Effector memory CD4-positive, alpha-beta T cell (primary cell): ENCODE measurements around the gene RAD51.

Experiments
- DNase-seq, 3 donors: peaks; one replicate each; pipeline ENCODE4 v3.0.0-alpha.2; 2020
- H3K27ac ChIP-seq: 2 replicates; pipeline ENCODE4 v1.7.0; 2013; ENCODE audit warnings: mild to moderate bottlenecking, low read length, moderate library complexity; ENCODE audit not compliant: insufficient read depth, poor library complexity, severe bottlenecking
- H3K27me3 ChIP-seq: replicated peaks from 2 replicates; pipeline ENCODE4 v1.7.0; 2013; ENCODE audit warnings: mild to moderate bottlenecking, low read length; ENCODE audit not compliant: insufficient read depth, control insufficient read depth, poor library complexity, severe bottlenecking
- H3K36me3 ChIP-seq: 2 replicates; pipeline ENCODE4 v1.7.0; 2013; ENCODE audit warnings: mild to moderate bottlenecking, low read length, moderate library complexity; ENCODE audit not compliant: control insufficient read depth, insufficient read depth
- H3K4me1 ChIP-seq: 2 replicates; pipeline ENCODE4 v1.7.0; 2013; ENCODE audit warnings: low read length, mild to moderate bottlenecking; ENCODE audit not compliant: control insufficient read depth, insufficient read depth, poor library complexity, severe bottlenecking
- H3K4me3 ChIP-seq: 2 replicates; pipeline ENCODE4 v1.7.0; 2013; ENCODE audit warnings: low read length, low read depth, mild to moderate bottlenecking; ENCODE audit not compliant: insufficient read depth, poor library complexity, severe bottlenecking
- H3K9me3 ChIP-seq: 2 replicates; pipeline ENCODE4 v1.7.0; 2013; ENCODE audit warnings: mild to moderate bottlenecking, low read length, moderate library complexity; ENCODE audit not compliant: control insufficient read depth

RAD51 gene

GRCh38 chr15:40767838-40768500, 73.0 kb downstream of the RAD51 start:
- Histone ChIP-seq H3K27ac (no peak overlapping the region), H3K9me3 (no peaks in the 10 kb centered on the region), H3K27me3 (no peaks in the 10 kb centered on the region), H3K4me3 (no peak overlapping the region), H3K36me3 (peaks cover 16% of the 10 kb centered on the region), H3K4me1 (peaks cover 30% of the 10 kb centered on the region)
- no peak for DNase-seq

- Histone ChIP-seq H3K4me1 (peaks cover 22% of the 10 kb centered on the region), H3K36me3 (peaks cover 19% of the 10 kb centered on the region), H3K4me3 (no peak overlapping the region), H3K9me3 (no peaks in the 10 kb centered on the region), H3K27ac (peak overlapping the region; percentile 27), H3K27me3 (no peaks in the 10 kb centered on the region)
- no peak for DNase-seq
Observed at GRCh38 chr15:40768521-40769273, 73.7 kb downstream of the RAD51 start.

GRCh38 chr15:40769274-40770146, 74.5 kb downstream of the RAD51 start, which contains the start of gene C15orf62:
TSS of gene C15orf62 (plus strand) at chr15:40769980. CDS start at chr15:40770496, 516 bp downstream.
- Histone ChIP-seq H3K27me3 (no peaks in the 10 kb centered on the region), H3K4me3 (no peak within 1 kb of the TSS), H3K27ac (peak within 1 kb of the TSS; percentile 27), H3K4me1 (peaks cover 17% of the 10 kb centered on the region), H3K36me3 (peaks cover 19% of the 10 kb centered on the region), H3K9me3 (no peaks in the 10 kb centered on the region)
- no peak for DNase-seq

GRCh38 chr15:40770147-40770721, 75.3 kb downstream of the RAD51 start:
- Histone ChIP-seq H3K4me1 (peaks cover 10% of the 10 kb centered on the region), H3K27ac (no peak overlapping the region), H3K27me3 (no peaks in the 10 kb centered on the region), H3K9me3 (no peaks in the 10 kb centered on the region), H3K36me3 (peaks cover 21% of the 10 kb centered on the region), H3K4me3 (no peak overlapping the region)
- no peak for DNase-seq

- no peak for DNase-seq
- H3K27ac ChIP-seq = no peak overlapping the region
- H3K4me1 ChIP-seq = peaks cover 4% of the 10 kb centered on the region
- H3K9me3 ChIP-seq = no peaks in the 10 kb centered on the region
- H3K4me3 ChIP-seq = no peak overlapping the region
- peaks cover 30% of the 10 kb centered on the region for H3K36me3 ChIP-seq
- H3K27me3 ChIP-seq = no peaks in the 10 kb centered on the region
Observed at GRCh38 chr15:40771242-40771641, 76.3 kb downstream of the RAD51 start.

- H3K27me3 ChIP-seq = no peaks in the 10 kb centered on the region
- H3K4me3 ChIP-seq = no peak overlapping the region
- no peaks in the 10 kb centered on the region for H3K9me3 ChIP-seq
- H3K4me1 ChIP-seq = peaks cover 4% of the 10 kb centered on the region
- H3K36me3 ChIP-seq = peaks cover 38% of the 10 kb centered on the region
- DNase-seq = no peak
- H3K27ac ChIP-seq = no peak overlapping the region
Observed at GRCh38 chr15:40772014-40772413, 77.0 kb downstream of the RAD51 start.

GRCh38 chr15:40773496-40773895, 78.5 kb downstream of the RAD51 start:
- no peak for DNase-seq

GRCh38 chr15:40773902-40774301, 78.9 kb downstream of the RAD51 start:
- Histone ChIP-seq H3K4me1 (peaks cover 4% of the 10 kb centered on the region), H3K27me3 (no peaks in the 10 kb centered on the region), H3K4me3 (no peak overlapping the region), H3K27ac (no peak overlapping the region), H3K9me3 (no peaks in the 10 kb centered on the region), H3K36me3 (peaks cover 36% of the 10 kb centered on the region)
- DNase-seq = no peak

More at GRCh38 chr15:40773496-40773895, 78.5 kb downstream of the RAD51 start:
- Histone ChIP-seq H3K27ac (no peak overlapping the region), H3K4me3 (no peak overlapping the region), H3K27me3 (no peaks in the 10 kb centered on the region), H3K4me1 (peaks cover 4% of the 10 kb centered on the region), H3K36me3 (peaks cover 34% of the 10 kb centered on the region), H3K9me3 (no peaks in the 10 kb centered on the region)

- Histone ChIP-seq H3K36me3 (peaks cover 47% of the 10 kb centered on the region), H3K9me3 (no peaks in the 10 kb centered on the region), H3K27me3 (no peaks in the 10 kb centered on the region), H3K4me3 (no peak overlapping the region), H3K27ac (no peak overlapping the region), H3K4me1 (no peaks in the 10 kb centered on the region)
- DNase-seq = no peak
Observed at GRCh38 chr15:40775007-40775406, 80.0 kb downstream of the RAD51 start.
